Pancreas (tissue), 10 donors: Measurements from ENCODE around the gene IL16. TPM values are rescaled to one million over a fixed set of nuclear protein-coding genes. Genes with fewer than 3 reads are reported as not detected.

ENCODE experiments used
- ATAC-seq, 4 donors: fragments of 200-7000 bp; cut with Tn5 transposase; one replicate each; pipeline versions ENCODE4 v1.8.0 to v1.9.1; 2020; ENCODE audit warnings: mild to moderate bottlenecking in 4 of 4, moderate library complexity in 4 of 4
- DNase-seq, 6 donors: peaks; one replicate each; pipeline ENCODE4 v3.0.0-alpha.2; 2020
- FAIRE-seq: peaks from 2 replicates; lab custom pipeline; 2012; peaks lifted over from hg19 to GRCh38; lab: Jason Lieb, UNC
- H3K27ac ChIP-seq, 4 donors: fragments of 200-600 bp; sonication (generic); 1 replicate in 3 of 4; 2 replicates in 1 of 4; pipeline versions ENCODE4 v1.5.0 to v1.8.0; 2020
- H3K27me3 ChIP-seq, 4 donors: fragments of 200-600 bp; one replicate each; pipeline ENCODE4 v1.8.0; 2021
- H3K36me3 ChIP-seq, 3 donors: fragments of 200-600 bp; sonication (generic) in 1 of 3; one replicate each; pipeline versions ENCODE4 v1.5.0 to v1.8.0; 2020 to 2021
- H3K4me1 ChIP-seq, 3 donors: fragments of 200-600 bp; one replicate each; pipeline ENCODE4 v1.8.0; 2021
- H3K4me3 ChIP-seq, 4 donors: fragments of 200-600 bp; sonication (generic) in 2 of 4; one replicate each; pipeline versions ENCODE4 v1.5.0 to v1.8.0; 2020 to 2021
- H3K9me3 ChIP-seq, 4 donors: fragments of 200-600 bp; one replicate each; pipeline ENCODE4 v1.8.0; 2021
- WGBS, 2 donors: extraction: QIAGEN DNeasy Blood & Tissue Kit; methylation state at CpG; one replicate each; pipeline ENCODE4 v1.1.7; 2013; 5-methylcytosine and 5-hydroxymethylcytosine counted together
- intact Hi-C, 3 donors: fragments of 100-400 bp; cut with DNase I; formaldehyde crosslinking; loops; one replicate each; pipeline versions ENCODE4 v1.11.1 to v1.14.2; 2022
- polyA plus RNA-seq, 2 donors: library from polyadenylated mRNA; stranded (reverse); fragments of 200-250 nt; gene quantifications; one replicate each; pipeline ENCODE4 v1.2.3, GENCODE V29; 2013
- total RNA-seq, 6 donors: library from RNA; stranded (reverse); fragmentation: NEBNext Ultra II Directional in 4 of 6; extraction: Animal tissue kit (Norgen Biotek cat#: 25700) in 4 of 6; gene quantifications; one replicate each; pipeline versions ENCODE4 v1.2.1 to v1.2.4, GENCODE V29; 2021 to 2023
- TF ChIP-seq, protein P1 (sequence below), 4 donors: fragments of 200-600 bp; sonication (generic) in 3 of 4; IDR thresholded peaks; one replicate each; pipeline versions ENCODE4 v1.5.0 to v1.8.0; 2021; ENCODE audit warnings: antibody characterized with exemption in 4 of 4
- donor health status: healthy with polysubstance abuse.
- donor health status: DM: no; HTN: no; CAD: no; lungs with moderate emphysema.
- donor health status: DM: no; HTN: no; CAD: no.
- donor health status: control.
- donor health status: control.
- donor health status: Bipolar disorder and iron deficiency.
- donor health status: DM: yes; HTN: yes; CAD: no.
- donor health status: DM: no; HTN: no; CAD: no.
- donor health status: DM: no; HTN: no; CAD: no.
- donor health status: DM: yes; HTN: yes; CAD: no.

The IL16 gene
- total and polyA plus RNA-seq, 8 donors = 0.79 to 7.0 (median 2.4) TPM

GRCh38 chr15:81227716-81228115 lies 31.0 kb downstream of the IL16 start:
- no peaks in the 10 kb centered on the region for H3K27me3 ChIP-seq
- no peak overlapping the region for H3K27ac ChIP-seq
- TF ChIP-seq, protein P1, sequence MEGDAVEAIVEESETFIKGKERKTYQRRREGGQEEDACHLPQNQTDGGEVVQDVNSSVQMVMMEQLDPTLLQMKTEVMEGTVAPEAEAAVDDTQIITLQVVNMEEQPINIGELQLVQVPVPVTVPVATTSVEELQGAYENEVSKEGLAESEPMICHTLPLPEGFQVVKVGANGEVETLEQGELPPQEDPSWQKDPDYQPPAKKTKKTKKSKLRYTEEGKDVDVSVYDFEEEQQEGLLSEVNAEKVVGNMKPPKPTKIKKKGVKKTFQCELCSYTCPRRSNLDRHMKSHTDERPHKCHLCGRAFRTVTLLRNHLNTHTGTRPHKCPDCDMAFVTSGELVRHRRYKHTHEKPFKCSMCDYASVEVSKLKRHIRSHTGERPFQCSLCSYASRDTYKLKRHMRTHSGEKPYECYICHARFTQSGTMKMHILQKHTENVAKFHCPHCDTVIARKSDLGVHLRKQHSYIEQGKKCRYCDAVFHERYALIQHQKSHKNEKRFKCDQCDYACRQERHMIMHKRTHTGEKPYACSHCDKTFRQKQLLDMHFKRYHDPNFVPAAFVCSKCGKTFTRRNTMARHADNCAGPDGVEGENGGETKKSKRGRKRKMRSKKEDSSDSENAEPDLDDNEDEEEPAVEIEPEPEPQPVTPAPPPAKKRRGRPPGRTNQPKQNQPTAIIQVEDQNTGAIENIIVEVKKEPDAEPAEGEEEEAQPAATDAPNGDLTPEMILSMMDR (IDR thresholded peaks at IDR 0.05) = no peak
- no peaks in the 10 kb centered on the region for H3K9me3 ChIP-seq
- H3K4me3 ChIP-seq = no peak overlapping the region
- WGBS, 2 donors = 73 to 81% methylated on average over 5 of the region's 5 CpGs
- FAIRE-seq (no peak), DNase-seq (no peak), ATAC-seq (no peak)
- H3K4me1 ChIP-seq = no peaks in the 10 kb centered on the region
- H3K36me3 ChIP-seq = no peaks in the 10 kb centered on the region
- intact Hi-C loops = no loop called here

DNA sequence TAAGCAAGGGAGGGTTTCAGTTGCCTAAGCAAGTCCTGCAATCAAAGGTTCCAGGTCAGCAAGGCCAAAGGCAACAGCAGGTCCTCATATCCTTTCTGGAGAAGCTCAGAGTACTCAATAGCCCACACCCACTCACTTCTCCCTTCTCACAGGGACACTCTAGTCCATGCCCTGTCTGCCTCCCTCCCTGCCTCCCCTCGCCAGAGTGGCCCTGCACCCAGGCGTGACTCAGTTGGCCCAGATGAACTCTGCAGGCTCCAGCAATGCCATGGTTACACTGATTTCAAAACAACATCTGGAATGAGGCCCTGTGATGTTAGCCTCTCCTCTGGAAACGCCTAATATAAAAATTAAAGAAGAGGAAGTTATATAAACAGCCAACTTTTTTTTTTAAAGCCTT lies 32.9 kb downstream of the IL16 start:
- Histone ChIP-seq H3K9me3 (no peaks in the 10 kb centered on the region), H3K4me1 (no peaks in the 10 kb centered on the region), H3K27ac (no peak overlapping the region), H3K36me3 (no peaks in the 10 kb centered on the region), H3K27me3 (no peaks in the 10 kb centered on the region), H3K4me3 (no peak overlapping the region)
- FAIRE-seq (no peak), ATAC-seq (peak in 2 of 4 donors; percentile 53 to 68), DNase-seq (no peak)
- TF ChIP-seq, protein P1 (IDR thresholded peaks at IDR 0.05) = no peak
- intact Hi-C loops = no loop called here
- 48 to 55% methylated on average over 3 of the region's 3 CpGs for WGBS, 2 donors

DNA sequence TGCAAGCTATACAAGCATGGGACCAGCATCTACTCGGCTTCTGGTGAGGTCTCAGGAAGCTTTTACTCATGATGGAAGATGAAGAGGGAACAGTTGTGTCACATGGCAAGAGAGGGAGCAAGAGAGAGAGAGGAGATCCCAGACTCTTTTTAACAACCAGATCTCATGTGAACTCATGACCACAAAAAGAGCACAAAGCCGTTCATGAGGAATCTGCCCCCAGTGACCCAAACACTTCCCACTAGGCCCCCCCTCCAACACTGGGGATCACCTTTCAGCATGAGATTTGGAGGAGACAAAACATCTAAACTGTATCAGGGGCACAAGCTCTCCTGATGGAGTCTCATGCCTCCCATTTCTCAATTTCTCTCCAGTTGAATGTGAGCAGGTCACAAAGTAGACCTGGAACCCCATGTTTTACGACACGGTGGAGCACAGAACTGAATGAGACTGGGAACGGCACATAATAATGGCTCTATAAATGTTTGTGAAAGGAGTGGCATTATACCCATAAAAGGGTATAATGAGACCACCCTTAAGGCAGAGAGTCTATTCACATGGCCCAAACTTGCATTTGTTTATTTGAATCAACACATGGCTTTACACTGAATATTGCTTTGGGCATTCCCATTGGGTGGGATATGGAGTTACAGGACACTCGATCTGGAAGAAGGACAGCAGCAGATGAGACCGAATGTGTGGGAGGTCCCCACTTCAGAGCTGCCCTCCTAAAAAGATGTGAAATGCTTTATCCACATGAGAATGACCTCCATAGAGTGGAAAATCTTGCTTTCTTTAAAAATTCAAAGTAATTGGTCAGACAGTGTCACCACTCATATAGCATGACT lies 38.8 kb downstream of the IL16 start:
- WGBS, 2 donors = 90 to 91% methylated on average over 7 of the region's 7 CpGs
- intact Hi-C loops = no loop called here
- H3K9me3 ChIP-seq = no peaks in the 10 kb centered on the region
- TF ChIP-seq, protein P1 (IDR thresholded peaks at IDR 0.05) = no peak
- DNase-seq (no peak), FAIRE-seq (no peak), ATAC-seq (no peak)
- H3K27ac ChIP-seq = no peak overlapping the region
- H3K27me3 ChIP-seq = no peaks in the 10 kb centered on the region
- no peaks in the 10 kb centered on the region for H3K36me3 ChIP-seq
- H3K4me3 ChIP-seq = no peak overlapping the region
- H3K4me1 ChIP-seq = no peaks in the 10 kb centered on the region

GRCh38 chr15:81239190-81239589 lies 42.5 kb downstream of the IL16 start:
- no peak overlapping the region for H3K4me3 ChIP-seq
- no peak overlapping the region for H3K27ac ChIP-seq
- ATAC-seq = no peak
- FAIRE-seq = no peak
- no peak for DNase-seq
- no peaks in the 10 kb centered on the region for H3K4me1 ChIP-seq
- H3K9me3 ChIP-seq = peaks cover 0 to 6% (median 0%) of the 10 kb centered on the region in 4 donors
- intact Hi-C loops = no loop called here
- H3K36me3 ChIP-seq = no peaks in the 10 kb centered on the region
- H3K27me3 ChIP-seq = no peaks in the 10 kb centered on the region
- TF ChIP-seq, protein P1 (IDR thresholded peaks at IDR 0.05) = no peak

- Histone ChIP-seq H3K36me3 (no peaks in the 10 kb centered on the region), H3K27ac (no peak overlapping the region), H3K9me3 (peaks cover 0 to 6% (median 0%) of the 10 kb centered on the region in 4 donors), H3K4me3 (no peak overlapping the region), H3K4me1 (no peaks in the 10 kb centered on the region), H3K27me3 (no peaks in the 10 kb centered on the region)
- ATAC-seq (no peak), DNase-seq (no peak), FAIRE-seq (no peak)
- intact Hi-C loops = no loop called here
- WGBS, 2 donors = 20 to 29% methylated on average over 1 of the region's 1 CpG
- TF ChIP-seq, protein P1 (IDR thresholded peaks at IDR 0.05) = no peak
These were observed 46.1 kb downstream of the IL16 start for GRCh38 chr15:81242778-81243177.
